K562 (cell line): ENCODE data around the gene LPIN3. TPM values are rescaled to one million over a fixed set of nuclear protein-coding genes. Genes with fewer than 3 reads are reported as not detected.

Source experiments
- ATAC-seq: fragments of 200-7000 bp; cut with Tn5 transposase; 3 replicates; pipeline ENCODE4 v1.9.1; 2020; ENCODE audit warnings: moderate library complexity
- BruUV-seq: library from RNA; stranded (reverse); fragments of 400-500 nt; replicated peaks from 2 replicates; lab custom pipeline; 2021; lab: Mats Ljungman, UMichigan
- CTCF ChIA-PET: fragments of 300-600 bp; formaldehyde crosslinking; extraction: SDS; loops from one replicate; lab custom pipeline; 2021; ENCODE audit warnings: low intra/inter-chr PET ratio; lab: Yijun Ruan, JAX
- POLR2A ChIA-PET: fragments of 300-600, 350-650 bp; sonication (Branson Sonifier 250); formaldehyde crosslinking; extraction: SDS; loops from one replicate; lab custom pipeline; 2021; ENCODE audit warnings: antibody characterized with exemption, inconsistent platforms; lab: Yijun Ruan, JAX
- DNase-seq, 4 experiments: peaks; one replicate each; pipeline versions ENCODE4 v3.0.0 to v3.0.0-alpha.2; 2011 to 2018; ENCODE audit warnings: low spot score in 3 of 4, mixed read lengths in 3 of 4; ENCODE audit errors: extremely low read depth in 1 of 4
- FAIRE-seq: peaks from 2 replicates; lab custom pipeline; 2011; peaks lifted over from hg19 to GRCh38; lab: Jason Lieb, UNC
- H2AFZ ChIP-seq: 2 replicates; pipeline ENCODE4 v1.6.0; 2011; ENCODE audit warnings: low read depth, low read length, control low read depth, inconsistent platforms
- H3K27ac ChIP-seq: fragments of 200-600 bp; 3 replicates; pipeline ENCODE4 v1.8.0; 2011; ENCODE audit warnings: low read depth, mild to moderate bottlenecking, control low read depth, inconsistent platforms, low read length, moderate library complexity, mixed read lengths; ENCODE audit errors: extremely low read depth
- H3K27me3 ChIP-seq, 2 experiments: fragments of 300-600 bp in 1 of 2; 2 replicates in 1 of 2; 3 replicates in 1 of 2; pipeline versions ENCODE4 v1.6.0 to v1.8.0; 2011; ENCODE audit warnings: inconsistent platforms in 2 of 2, low read length in 2 of 2, mild to moderate bottlenecking in 1 of 2, mixed read lengths in 1 of 2, moderate library complexity in 1 of 2; ENCODE audit not compliant: control insufficient read depth in 2 of 2, insufficient read depth in 2 of 2
- H3K36me3 ChIP-seq: fragments of 300-600 bp; 3 replicates; pipeline ENCODE4 v1.8.0; 2011; ENCODE audit warnings: mild to moderate bottlenecking, low read length, inconsistent platforms; ENCODE audit not compliant: control insufficient read depth, insufficient read depth
- H3K4me1 ChIP-seq, 2 experiments: fragments of 200-600 bp in 1 of 2; replicated peaks in 1 of 2; 2 replicates in 1 of 2; 3 replicates in 1 of 2; pipeline versions ENCODE4 v1.5.1 to v1.8.0; 2011; ENCODE audit warnings: inconsistent platforms in 2 of 2, low read length in 2 of 2, mild to moderate bottlenecking in 1 of 2, mixed read lengths in 1 of 2, moderate library complexity in 1 of 2; ENCODE audit not compliant: control insufficient read depth in 2 of 2, insufficient read depth in 2 of 2
- H3K4me2 ChIP-seq: 2 replicates; pipeline ENCODE4 v1.6.1; 2011; ENCODE audit warnings: low read length, control low read depth, inconsistent platforms, mixed read lengths; ENCODE audit not compliant: insufficient read depth
- H3K4me3 ChIP-seq: fragments of 200-600 bp; sonication (generic), shearing (Covaris generic); 2 replicates; pipeline ENCODE4 v1.5.1; 2016; ENCODE audit warnings: control low read depth, inconsistent platforms
- H3K79me2 ChIP-seq: fragments of 200-600 bp; 3 replicates; pipeline ENCODE4 v1.8.0; 2011; ENCODE audit warnings: low read length, inconsistent platforms; ENCODE audit not compliant: control insufficient read depth, insufficient read depth
- H3K9ac ChIP-seq, 2 experiments: 2 replicates each; pipeline versions ENCODE4 v1.6.0 to v1.6.1; 2011; ENCODE audit warnings: low read depth in 2 of 2, low read length in 2 of 2, control low read depth in 1 of 2, inconsistent platforms in 1 of 2, mild to moderate bottlenecking in 1 of 2, mixed read lengths in 1 of 2; ENCODE audit not compliant: insufficient read depth in 1 of 2
- H3K9me1 ChIP-seq: one replicate; pipeline ENCODE4 v1.6.0; 2011; ENCODE audit warnings: inconsistent platforms, mild to moderate bottlenecking, low read length, moderate library complexity; ENCODE audit not compliant: control insufficient read depth, insufficient read depth
- H3K9me3 ChIP-seq: replicated peaks from 2 replicates; pipeline ENCODE4 v1.5.1; 2011; ENCODE audit warnings: low read depth, low read length, inconsistent platforms; ENCODE audit not compliant: control insufficient read depth, insufficient read depth
- H4K20me1 ChIP-seq: replicated peaks from 2 replicates; pipeline ENCODE4 v1.6.1; 2011; ENCODE audit warnings: low read length, inconsistent platforms, mixed read lengths; ENCODE audit not compliant: control insufficient read depth, insufficient read depth
- ARID4B ChIP-seq: sonication (generic); formaldehyde crosslinking; IDR thresholded peaks from 2 replicates; pipeline ENCODE4 v1.8.0; 2022; ENCODE audit warnings: mild to moderate bottlenecking, missing genetic modification reagents
- CTCF ChIP-seq, 3 experiments: IDR thresholded peaks in 2 of 3; conservative IDR thresholded peaks in 1 of 3; 2 replicates each; pipeline ENCODE4 v1.5.1; 2011 to 2012; ENCODE audit warnings: low read length in 3 of 3, mild to moderate bottlenecking in 3 of 3, control low read depth in 2 of 3, improper control_type of control experiment in 1 of 3, inconsistent platforms in 1 of 3, low read depth in 1 of 3, mixed read lengths in 1 of 3, moderate library complexity in 1 of 3; ENCODE audit not compliant: insufficient read depth in 2 of 3
- YBX1 ChIP-seq: fragments of 450-650 bp; IDR thresholded peaks from 2 replicates; pipeline ENCODE4 v1.7.1; 2016; ENCODE audit warnings: mild to moderate bottlenecking
- WGBS: fragments of 100-300 bp; shearing (Covaris generic); methylation state at CpG from one replicate; pipeline ENCODE4 v1.1.6; 2016; ENCODE audit warnings: low coverage, mixed read lengths; ENCODE audit not compliant: insufficient coverage; ENCODE audit errors: missing lambda C conversion rate; 5-methylcytosine and 5-hydroxymethylcytosine counted together
- in situ Hi-C: fragments of 300-500 bp; cut with MboI; formaldehyde crosslinking; loops from 4 replicates; pipeline ENCODE4 v1.15.0; 2018; ENCODE audit warnings: inconsistent platforms, mixed read lengths
- intact Hi-C: fragments of 100-400 bp; cut with micrococcal nuclease; formaldehyde crosslinking; loops from 2 replicates; pipeline ENCODE4 v1.14.2; 2022
- polyA plus RNA-seq, 8 experiments: library from polyadenylated mRNA; depleted of rRNA in 4 of 8; stranded (reverse) in 5 of 8; unstranded in 3 of 8; fragments of >200 nt; fragmentation: Nextera tagmentation in 2 of 8; fragmentation: Illumina TruSeq in 1 of 8; extraction: Ambion mirVana in 2 of 8; extraction: Trizol in 1 of 8; gene quantifications; 2 replicates each; pipeline versions ENCODE4 v1.2.1 to v1.2.3, GENCODE V29; 2011 to 2014; ENCODE audit warnings: inconsistent platforms in 1 of 8, missing spikeins in 1 of 8
- total RNA-seq, 7 experiments: library from RNA; depleted of rRNA in 6 of 7; stranded (reverse); fragments of >200 nt in 6 of 7; fragmentation: Illumina TruSeq in 2 of 7; extraction: Trizol in 2 of 7; gene quantifications; 2 replicates each; pipeline versions ENCODE4 v1.2.1 to v1.2.3, GENCODE V29; 2011 to 2021; ENCODE audit warnings: low replicate concordance in 1 of 7
- TF ChIP-seq, protein P1 (sequence below): IDR thresholded peaks from 2 replicates; pipeline ENCODE4 v1.6.1; 2011; ENCODE audit warnings: borderline replicate concordance, low read depth, mild to moderate bottlenecking, moderate library complexity, low read length; ENCODE audit not compliant: insufficient read depth, poor library complexity, severe bottlenecking

LPIN3 gene
- total and polyA plus RNA-seq, 9 of the 15 experiments (the other 6 are each of a cell fraction or from before 2014, with no cell fraction given), result 2.2 to 10.4 (median 5.9) TPM

GRCh38 chr20:41356951-41357350 lies 16.3 kb downstream of the LPIN3 start:
- WGBS, result 51% methylated on average over 12 of the region's 13 CpGs
- no peak overlapping the region for H3K4me3 ChIP-seq
- no TSS peak for BruUV-seq
- H3K79me2 ChIP-seq, result no peaks in the 10 kb centered on the region
- H3K9ac ChIP-seq, result no peak overlapping the region
- TF ChIP-seq YBX1, result no peak
- H3K4me1 ChIP-seq, result peaks cover 0 to 12% of the 10 kb centered on the region in 2 experiments; a peak in 1 of 5 replicates
- CTCF ChIA-PET, result no interaction called here
- H2AFZ ChIP-seq, result no peak overlapping the region
- no peaks in the 10 kb centered on the region for H3K9me3 ChIP-seq
- no peaks in the 10 kb centered on the region; the same call in 2 of the 3 replicates for H3K36me3 ChIP-seq
- peaks cover 0 to 8% of the 10 kb centered on the region in 2 experiments; a peak in 3 of 5 replicates for H3K27me3 ChIP-seq
- DNase-seq, result no peak
- no peak overlapping the region for H3K4me2 ChIP-seq
- no peaks in the 10 kb centered on the region for H3K9me1 ChIP-seq
- POLR2A ChIA-PET, result no interaction called here
- no peak for ATAC-seq
- in situ Hi-C loops (no loop called here), intact Hi-C loops (no loop called here)
- peaks cover 9% of the 10 kb centered on the region; the same call in 1 of the 2 replicates for H4K20me1 ChIP-seq
- FAIRE-seq, result no peak
- no peak overlapping the region for H3K27ac ChIP-seq

DNA sequence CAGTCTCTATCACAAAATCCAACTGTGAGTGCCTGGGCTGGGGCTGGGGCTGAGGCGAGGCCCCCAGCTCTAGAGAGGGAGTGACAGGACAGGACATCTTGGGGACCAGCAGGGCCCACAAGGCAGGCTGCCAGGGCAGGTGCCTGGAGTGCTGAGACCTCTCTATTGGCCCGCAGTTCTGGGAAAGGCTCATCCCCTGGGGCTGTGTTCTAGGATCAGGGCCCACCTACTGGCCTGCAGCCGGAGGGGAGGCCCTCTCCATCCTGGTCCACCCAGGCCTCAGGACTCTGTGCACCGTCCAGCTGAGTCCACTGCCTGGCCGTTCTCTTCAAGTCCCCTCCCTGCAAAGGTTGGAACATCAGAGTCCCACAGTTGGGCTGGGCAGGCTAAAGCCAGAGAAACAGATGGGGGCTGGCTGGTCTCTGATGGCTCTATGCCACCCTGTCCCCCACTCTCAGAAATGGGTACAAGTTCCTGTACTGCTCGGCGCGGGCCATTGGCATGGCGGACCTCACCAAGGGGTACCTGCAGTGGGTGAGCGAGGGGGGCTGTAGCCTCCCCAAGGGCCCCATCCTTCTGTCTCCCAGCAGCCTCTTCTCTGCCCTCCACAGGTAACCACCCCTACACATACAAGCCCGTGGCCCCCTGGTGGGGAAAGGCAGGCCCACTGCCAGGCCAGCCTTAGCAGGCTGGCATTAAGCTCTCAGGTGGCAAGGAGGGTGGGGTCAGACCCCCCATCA lies 17.0 kb downstream of the LPIN3 start:
- ChIA-PET POLR2A (no interaction called here), CTCF (no interaction called here)
- no peak overlapping the region for H3K4me2 ChIP-seq
- H3K79me2 ChIP-seq, result no peaks in the 10 kb centered on the region
- intact Hi-C loops (no loop called here), in situ Hi-C loops (no loop called here)
- no peaks in the 10 kb centered on the region; the same call in 2 of the 3 replicates for H3K36me3 ChIP-seq
- peaks cover 4 to 15% of the 10 kb centered on the region in 2 experiments; a peak in 3 of 5 replicates for H3K27me3 ChIP-seq
- 61% methylated on average over 11 of the region's 11 CpGs for WGBS
- no peak overlapping the region for H3K27ac ChIP-seq
- no TSS peak for BruUV-seq
- FAIRE-seq, result no peak
- DNase-seq, result no peak
- no peak overlapping the region for H3K4me3 ChIP-seq
- H3K9me1 ChIP-seq, result no peaks in the 10 kb centered on the region
- peaks cover 0 to 19% of the 10 kb centered on the region in 2 experiments; a peak in 1 of 5 replicates for H3K4me1 ChIP-seq
- ATAC-seq, result no peak
- no peak overlapping the region for H3K9ac ChIP-seq
- no peak overlapping the region for H2AFZ ChIP-seq
- H3K9me3 ChIP-seq, result no peaks in the 10 kb centered on the region
- H4K20me1 ChIP-seq, result peaks cover 11% of the 10 kb centered on the region; the same call in 1 of the 2 replicates
- TF ChIP-seq ARID4B (CRISPR knock-in tag), result no peak
- TF ChIP-seq, protein P1, sequence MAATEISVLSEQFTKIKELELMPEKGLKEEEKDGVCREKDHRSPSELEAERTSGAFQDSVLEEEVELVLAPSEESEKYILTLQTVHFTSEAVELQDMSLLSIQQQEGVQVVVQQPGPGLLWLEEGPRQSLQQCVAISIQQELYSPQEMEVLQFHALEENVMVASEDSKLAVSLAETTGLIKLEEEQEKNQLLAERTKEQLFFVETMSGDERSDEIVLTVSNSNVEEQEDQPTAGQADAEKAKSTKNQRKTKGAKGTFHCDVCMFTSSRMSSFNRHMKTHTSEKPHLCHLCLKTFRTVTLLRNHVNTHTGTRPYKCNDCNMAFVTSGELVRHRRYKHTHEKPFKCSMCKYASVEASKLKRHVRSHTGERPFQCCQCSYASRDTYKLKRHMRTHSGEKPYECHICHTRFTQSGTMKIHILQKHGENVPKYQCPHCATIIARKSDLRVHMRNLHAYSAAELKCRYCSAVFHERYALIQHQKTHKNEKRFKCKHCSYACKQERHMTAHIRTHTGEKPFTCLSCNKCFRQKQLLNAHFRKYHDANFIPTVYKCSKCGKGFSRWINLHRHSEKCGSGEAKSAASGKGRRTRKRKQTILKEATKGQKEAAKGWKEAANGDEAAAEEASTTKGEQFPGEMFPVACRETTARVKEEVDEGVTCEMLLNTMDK, result peak; percentile 30
- 0 out of 6 replicates have a peak, but pooled peaks of 2 of the 3 experiments have one; percentile 7 to 27 for TF ChIP-seq CTCF (IDR thresholded peaks at IDR 0.05 in 2 of 3, conservative IDR thresholded peaks at IDR 0.05 in 1 of 3; ENCODE audit: insufficient read depth in 2 of 3, low read depth in 1 of 3, low read length in 3 of 3)
